A549 (cell line): ENCODE measurements around the gene CCDC85A. TPM values are rescaled to one million over a fixed set of nuclear protein-coding genes. Genes with fewer than 3 reads are reported as not detected.
A peak's percentile ranks its signal among the peaks of the same experiment; 100 is the strongest.

Source experiments
- ATAC-seq, 2 experiments: fragments of 200-7000 bp in 1 of 2; fragments of >200 bp in 1 of 2; cut with Nextera tagmentation in 1 of 2; cut with Tn5 transposase in 1 of 2; 3 replicates each; pipeline versions ENCODE4 v1.8.0 to v1.9.1; 2018 to 2020; ENCODE audit warnings: mild to moderate bottlenecking in 1 of 2, moderate library complexity in 1 of 2
- CTCF ChIA-PET: fragments of 300-600 bp; sonication (Branson Sonifier 250); formaldehyde crosslinking; extraction: SDS; loops from one replicate; lab custom pipeline; 2021; ENCODE audit warnings: antibody characterized with exemption, inconsistent platforms; lab: Yijun Ruan, JAX
- POLR2A ChIA-PET: fragments of 350-600 bp; formaldehyde crosslinking; extraction: SDS; loops from one replicate; lab custom pipeline; 2021; ENCODE audit warnings: antibody characterized with exemption, inconsistent platforms; lab: Yijun Ruan, JAX
- DNase-seq, 2 experiments: peaks; one replicate each; pipeline versions ENCODE4 v3.0.0 to v3.0.0-alpha.2; 2011 to 2016; ENCODE audit warnings: low read depth in 1 of 2, low spot score in 1 of 2
- FAIRE-seq: peaks from 2 replicates; lab custom pipeline; 2011; peaks lifted over from hg19 to GRCh38; lab: Jason Lieb, UNC
- H3K27ac ChIP-seq, 2 experiments: fragments of >200 bp; sonication (Bioruptor Twin); formaldehyde crosslinking; 3 replicates each; pipeline ENCODE4 v1.5.1; 2016 to 2017
- H3K4me1 ChIP-seq: fragments of >200 bp; sonication (Bioruptor Twin); formaldehyde crosslinking; 3 replicates; pipeline ENCODE4 v1.6.1; 2016
- H3K4me2 ChIP-seq: fragments of >200 bp; sonication (Bioruptor Twin); formaldehyde crosslinking; 3 replicates; pipeline ENCODE4 v1.6.1; 2016
- H3K4me3 ChIP-seq: fragments of >200 bp; sonication (Bioruptor Twin); formaldehyde crosslinking; 3 replicates; pipeline ENCODE4 v1.5.1; 2016
- H3K9me3 ChIP-seq: fragments of >200 bp; sonication (Bioruptor Twin); formaldehyde crosslinking; 3 replicates; pipeline ENCODE4 v1.6.1; 2016
- ATOH8 ChIP-seq: fragments of 250-450 bp; sonication (Bioruptor Pico); IDR thresholded peaks from 2 replicates; pipeline ENCODE4 v1.5.0; 2020; ENCODE audit warnings: low read depth, mild to moderate bottlenecking, moderate library complexity
- BHLHE40 ChIP-seq: IDR thresholded peaks from 2 replicates; pipeline ENCODE4 v1.6.1; 2012; ENCODE audit warnings: low read depth, low read length, inconsistent platforms
- CBX2 ChIP-seq: fragments of 200-600 bp; sonication (generic); IDR thresholded peaks from 2 replicates; pipeline ENCODE4 v1.6.1; 2016; ENCODE audit warnings: low read depth, mild to moderate bottlenecking, borderline replicate concordance
- CEBPB ChIP-seq, 2 experiments: fragments of >200 bp in 1 of 2; sonication (Bioruptor Twin) in 1 of 2; formaldehyde crosslinking in 1 of 2; IDR thresholded peaks; 2 replicates each; pipeline ENCODE4 v1.6.1; 2012 to 2016
- CHD4 ChIP-seq: fragments of 200-600 bp; sonication (generic); IDR thresholded peaks from 2 replicates; pipeline ENCODE4 v1.6.1; 2016; ENCODE audit warnings: antibody characterized with exemption, mild to moderate bottlenecking, borderline replicate concordance
- E2F6 ChIP-seq: IDR thresholded peaks from 2 replicates; pipeline ENCODE4 v1.6.1; 2012; ENCODE audit warnings: low read depth, borderline replicate concordance
- EHMT2 ChIP-seq: fragments of 200-600 bp; sonication (generic); IDR thresholded peaks from 2 replicates; pipeline ENCODE4 v1.6.1; 2016; ENCODE audit warnings: antibody characterized with exemption, low read depth, mild to moderate bottlenecking, moderate library complexity
- ESRRA ChIP-seq: fragments of 150-350 bp; IDR thresholded peaks from 2 replicates; pipeline ENCODE4 v1.6.1; 2014; ENCODE audit warnings: mild to moderate bottlenecking, low read length, borderline replicate concordance
- FOXS1 ChIP-seq: fragments of 250-450 bp; sonication (Bioruptor Pico); IDR thresholded peaks from 2 replicates; pipeline ENCODE4 v1.5.0; 2020; ENCODE audit warnings: mild to moderate bottlenecking, moderate library complexity
- HDAC2 ChIP-seq: fragments of 200-600 bp; sonication (generic); IDR thresholded peaks from 2 replicates; pipeline ENCODE4 v1.6.1; 2016
- HES2 ChIP-seq: fragments of >200 bp; sonication (Bioruptor Twin); formaldehyde crosslinking; IDR thresholded peaks from 2 replicates; pipeline ENCODE4 v1.6.1; 2016
- HMGXB4 ChIP-seq: fragments of 250-450 bp; sonication (Bioruptor Pico); IDR thresholded peaks from 2 replicates; pipeline ENCODE4 v1.5.0; 2021; ENCODE audit warnings: mild to moderate bottlenecking, moderate library complexity, borderline replicate concordance
- JUNB ChIP-seq: fragments of >200 bp; sonication (Bioruptor Twin); formaldehyde crosslinking; IDR thresholded peaks from 2 replicates; pipeline ENCODE4 v1.6.1; 2016
- KDM1A ChIP-seq: fragments of 200-600 bp; sonication (generic); IDR thresholded peaks from 2 replicates; pipeline ENCODE4 v1.6.1; 2016; ENCODE audit warnings: low read depth, mild to moderate bottlenecking
- MAFK ChIP-seq: fragments of 450-650 bp; IDR thresholded peaks from 2 replicates; pipeline ENCODE4 v1.6.1; 2014; ENCODE audit not compliant: partially characterized antibody
- NFE2L2 ChIP-seq: fragments of 150-350 bp; conservative IDR thresholded peaks from 2 replicates; pipeline ENCODE4 v1.6.1; 2014; ENCODE audit warnings: low read length
- NPAS2 ChIP-seq: fragments of 250-450 bp; sonication (Bioruptor Pico); IDR thresholded peaks from 2 replicates; pipeline ENCODE4 v1.8.0; 2022; ENCODE audit warnings: mild to moderate bottlenecking, moderate library complexity, borderline replicate concordance
- NR3C1 ChIP-seq: fragments of >200 bp; sonication (Bioruptor Twin); formaldehyde crosslinking; IDR thresholded peaks from 3 replicates; pipeline ENCODE4 v1.6.1; 2017
- POLR2AphosphoS2 ChIP-seq: conservative IDR thresholded peaks from 2 replicates; pipeline ENCODE4 v1.6.1; 2012; ENCODE audit warnings: low read length, improper control_type of control experiment, inconsistent platforms
- RFX5 ChIP-seq: fragments of 450-650 bp; IDR thresholded peaks from 2 replicates; pipeline ENCODE4 v1.7.1; 2014; ENCODE audit warnings: antibody characterized with exemption, mild to moderate bottlenecking, moderate library complexity
- RNF2 ChIP-seq: fragments of 200-600 bp; sonication (generic); IDR thresholded peaks from 2 replicates; pipeline ENCODE4 v1.6.1; 2016; ENCODE audit warnings: low read depth, mild to moderate bottlenecking, antibody characterized with exemption, moderate library complexity, borderline replicate concordance
- ZSCAN20 ChIP-seq: fragments of 250-450 bp; sonication (Bioruptor Pico); IDR thresholded peaks from 2 replicates; pipeline ENCODE4 v1.8.0; 2022; ENCODE audit warnings: mild to moderate bottlenecking, moderate library complexity
- WGBS: methylation state at CpG from one replicate; pipeline ENCODE4 v1.1.6; 2017; ENCODE audit errors: missing lambda C conversion rate; 5-methylcytosine and 5-hydroxymethylcytosine counted together
- polyA plus RNA-seq, 4 experiments: library from polyadenylated mRNA; depleted of rRNA in 3 of 4; stranded (reverse); fragments of >200 nt; fragmentation: RNase III in 1 of 4; extraction: RNeasy Plus Mini Kit Qiagen cat#74134 plus additional on column Dnase treatment in 1 of 4; gene quantifications; 2 replicates in 3 of 4; 3 replicates in 1 of 4; pipeline ENCODE4 v1.2.3, GENCODE V29; 2011 to 2017

CCDC85A gene
- polyA plus RNA-seq, 2 of the 4 experiments (the other 2 are of a cell fraction), result 0.05 to 0.30 TPM

- ATAC-seq (no peak), FAIRE-seq (no peak), DNase-seq (no peak)
- H3K4me3 ChIP-seq, result no peak overlapping the region
- POLR2A ChIA-PET, result no interaction called here
- CTCF ChIA-PET, result no interaction called here
- H3K9me3 ChIP-seq, result no peaks in the 10 kb centered on the region
- no peaks in the 10 kb centered on the region for H3K4me1 ChIP-seq
- H3K4me2 ChIP-seq, result no peak overlapping the region
- TF ChIP-seq RNF2, result no peak
- no peak for TF ChIP-seq CBX2
- TF ChIP-seq NR3C1, result no peak
- TF ChIP-seq EHMT2, result no peak
- 27% methylated on average over 3 of the region's 3 CpGs for WGBS
- H3K27ac ChIP-seq, result no peak overlapping the region
Measured at GRCh38 chr2:56231361-56231760, 47.6 kb downstream of the CCDC85A start.

- no peak for TF ChIP-seq ATOH8 (CRISPR knock-in tag)
- TF ChIP-seq CEBPB (IDR thresholded peaks at IDR 0.05), result no peak
- no peak for TF ChIP-seq NPAS2 (CRISPR knock-in tag)
- TF ChIP-seq NFE2L2, result no peak
- no peak for TF ChIP-seq POLR2AphosphoS2
- TF ChIP-seq E2F6, result no peak
- no peak for TF ChIP-seq FOXS1 (CRISPR knock-in tag)
- no peak for TF ChIP-seq BHLHE40
- no peak for TF ChIP-seq HES2
- no peak for TF ChIP-seq ZSCAN20
- TF ChIP-seq RFX5, result no peak
- TF ChIP-seq CHD4, result no peak
- TF ChIP-seq KDM1A, result no peak
- TF ChIP-seq CBX2, result no peak
- TF ChIP-seq EHMT2, result no peak
- no peak for TF ChIP-seq ESRRA
- TF ChIP-seq HDAC2, result no peak
- no peak for TF ChIP-seq RNF2
- no peak for TF ChIP-seq JUNB
- 18% methylated on average over 2 of the region's 2 CpGs for WGBS
- ATAC-seq (no peak), DNase-seq (no peak), FAIRE-seq (no peak)
- no peak overlapping the region for H3K27ac ChIP-seq
- ChIA-PET CTCF (interaction anchor here (0.5 kb wide), 1 partner anchor 76 kb away, joined by 3 read pairs; no protein-coding TSS in a partner anchor), POLR2A (no interaction called here)
- H3K4me1 ChIP-seq, result no peaks in the 10 kb centered on the region
- H3K4me2 ChIP-seq, result no peak overlapping the region
- H3K9me3 ChIP-seq, result no peaks in the 10 kb centered on the region
- no peak overlapping the region for H3K4me3 ChIP-seq
Measured at GRCh38 chr2:56232912-56233311, 49.1 kb downstream of the CCDC85A start.

- no peak overlapping the region for H3K4me2 ChIP-seq
- 4% methylated on average over 2 of the region's 2 CpGs for WGBS
- no peak for FAIRE-seq
- ChIA-PET CTCF (interaction anchor here (0.9 kb wide), 1 partner anchor 14 kb away, joined by 3 read pairs; no protein-coding TSS in a partner anchor), POLR2A (no interaction called here)
- H3K4me3 ChIP-seq, result no peak overlapping the region
- H3K9me3 ChIP-seq, result no peaks in the 10 kb centered on the region
- no peak for DNase-seq
- H3K27ac ChIP-seq, result no peak overlapping the region
- H3K4me1 ChIP-seq, result no peaks in the 10 kb centered on the region
- ATAC-seq, result no peak
- TF ChIP-seq FOXS1 (CRISPR knock-in tag), result no peak
- TF ChIP-seq, all 56 proteins: peak for 0
Measured at GRCh38 chr2:56234241-56234640, 50.5 kb downstream of the CCDC85A start.

GRCh38 chr2:56239030-56239429 lies 55.2 kb downstream of the CCDC85A start:
- POLR2A ChIA-PET, result no interaction called here

More at GRCh38 chr2:56239030-56239429, 55.2 kb downstream of the CCDC85A start:
- H3K4me3 ChIP-seq, result no peak overlapping the region
- DNase-seq (no peak), FAIRE-seq (no peak), ATAC-seq (0 out of 6 replicates have a peak, but pooled peaks of 1 of the 2 experiments have one; percentile 30)
- H3K4me1 ChIP-seq, result no peaks in the 10 kb centered on the region
- no peak overlapping the region for H3K27ac ChIP-seq
- H3K4me2 ChIP-seq, result no peak overlapping the region
- H3K9me3 ChIP-seq, result no peaks in the 10 kb centered on the region
- CTCF ChIA-PET, result interaction anchor here (1.2 kb wide), 1 partner anchor 56 kb away, joined by 3 read pairs; the partner anchor contains the start of gene CCDC85A
- TF ChIP-seq MAFK (peak; percentile 65), HMGXB4 (CRISPR knock-in tag) (no peak)
- TF ChIP-seq, all 56 proteins: peak for 1
- 13% methylated on average over 2 of the region's 2 CpGs for WGBS
